GM23248 (cell line): ENCODE results near the gene RPN2. TPM values are rescaled to one million over a fixed set of nuclear protein-coding genes. Genes with fewer than 3 reads are reported as not detected.

Experiments used
- DNase-seq: peaks from one replicate; pipeline ENCODE4 v3.0.0-alpha.2; 2015
- H2AFZ ChIP-seq: fragments of 200-600 bp; sonication (generic); 2 replicates; pipeline ENCODE4 v1.6.1; 2016; ENCODE audit warnings: antibody characterized with exemption
- H3F3A ChIP-seq: fragments of 200-600 bp; sonication (generic); 2 replicates; pipeline ENCODE4 v1.6.1; 2016; ENCODE audit warnings: mild to moderate bottlenecking, antibody characterized with exemption, mixed run types; ENCODE audit not compliant: insufficient read depth
- H3K27ac ChIP-seq: fragments of 200-600 bp; sonication (generic); 2 replicates; pipeline ENCODE4 v1.5.1; 2016; ENCODE audit warnings: mild to moderate bottlenecking
- H3K27me3 ChIP-seq: fragments of 200-600 bp; sonication (generic); replicated peaks from 2 replicates; pipeline ENCODE4 v1.6.1; 2016; ENCODE audit warnings: mild to moderate bottlenecking; ENCODE audit not compliant: insufficient read depth
- H3K36me3 ChIP-seq: fragments of 200-600 bp; sonication (generic); 2 replicates; pipeline ENCODE4 v1.6.1; 2016; ENCODE audit warnings: low read depth, mild to moderate bottlenecking
- H3K4me1 ChIP-seq: fragments of 200-600 bp; sonication (generic); 2 replicates; pipeline ENCODE4 v1.6.1; 2016; ENCODE audit warnings: mild to moderate bottlenecking; ENCODE audit not compliant: insufficient read depth
- H3K4me2 ChIP-seq: fragments of 200-600 bp; sonication (generic); one replicate; pipeline ENCODE4 v1.6.1; 2016; ENCODE audit warnings: mild to moderate bottlenecking; ENCODE audit not compliant: unreplicated experiment
- H3K4me3 ChIP-seq: fragments of 200-600 bp; sonication (generic); 2 replicates; pipeline ENCODE4 v1.5.1; 2016; ENCODE audit warnings: mild to moderate bottlenecking
- H3K79me2 ChIP-seq: fragments of 200-600 bp; sonication (generic); 2 replicates; pipeline ENCODE4 v1.6.1; 2016; ENCODE audit warnings: mild to moderate bottlenecking; ENCODE audit not compliant: insufficient read depth
- H3K9ac ChIP-seq: fragments of 200-600 bp; sonication (generic); 2 replicates; pipeline ENCODE4 v1.6.1; 2016; ENCODE audit warnings: mild to moderate bottlenecking
- H3K9me2 ChIP-seq: fragments of 200-600 bp; sonication (generic); 2 replicates; pipeline ENCODE4 v1.6.1; 2016; ENCODE audit warnings: mixed run types, mild to moderate bottlenecking, moderate library complexity; ENCODE audit not compliant: insufficient read depth
- H3K9me3 ChIP-seq: fragments of 200-600 bp; sonication (generic); one replicate; pipeline ENCODE4 v1.6.1; 2017; ENCODE audit warnings: low read depth
- H4K20me1 ChIP-seq: fragments of 200-600 bp; sonication (generic); 2 replicates; pipeline ENCODE4 v1.6.0; 2016; ENCODE audit not compliant: insufficient read depth
- EZH2 ChIP-seq: fragments of 200-600 bp; sonication (generic); IDR thresholded peaks from 2 replicates; pipeline ENCODE4 v1.6.1; 2018; ENCODE audit warnings: antibody characterized with exemption, mild to moderate bottlenecking; ENCODE audit not compliant: insufficient read depth, poor library complexity, severe bottlenecking
- EZH2phosphoT487 ChIP-seq: fragments of 200-600 bp; sonication (generic); IDR thresholded peaks from 2 replicates; pipeline ENCODE4 v1.6.1; 2018; ENCODE audit warnings: antibody characterized with exemption, moderate library complexity, mild to moderate bottlenecking, low read depth; ENCODE audit not compliant: insufficient read depth
- WGBS, 2 experiments: methylation state at CpG; one replicate each; pipeline ENCODE4 v1.1.6; 2015 to 2017; ENCODE audit warnings: low lambda C conversion rate in 2 of 2, low coverage in 1 of 2; ENCODE audit errors: missing lambda C conversion rate in 2 of 2; 5-methylcytosine and 5-hydroxymethylcytosine counted together
- in situ Hi-C: fragments of 300-500 bp; cut with MboI; formaldehyde crosslinking; loops from 2 replicates; pipeline ENCODE4 v1.15.0; 2020
- polyA plus RNA-seq: library from polyadenylated mRNA; unstranded; fragments of >200 nt; fragmentation: Nextera tagmentation; extraction: Ambion mirVana; gene quantifications from 2 replicates; pipeline ENCODE4 v1.2.1, GENCODE V29; 2016
- total RNA-seq: library from RNA; depleted of rRNA; stranded (reverse); fragments of >200 nt; shearing (Covaris generic); gene quantifications from 2 replicates; pipeline ENCODE4 v1.2.3, GENCODE V29; 2014

The RPN2 gene
- total and polyA plus RNA-seq, 2 experiments from 2014 or later, result 368 to 379 TPM

DNA sequence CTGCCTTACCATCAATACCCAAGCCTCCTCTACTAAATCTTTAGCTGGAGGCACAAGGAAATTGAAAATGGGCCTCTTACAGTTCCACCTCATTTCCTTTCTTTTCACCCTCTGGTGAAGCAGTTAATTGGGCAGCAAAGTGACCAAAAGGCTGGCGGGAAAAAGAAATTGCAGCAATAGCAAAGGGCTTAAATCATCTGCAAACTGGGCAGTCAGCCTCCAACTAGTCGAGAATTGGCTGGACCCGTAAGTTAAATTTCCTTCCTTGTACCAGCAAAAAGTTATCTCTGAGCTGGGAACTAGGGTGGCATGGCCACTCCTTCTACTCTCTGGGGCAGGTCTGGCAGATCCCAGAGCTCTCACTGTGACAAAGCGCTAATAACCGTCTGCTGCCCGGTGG is 49.0 kb downstream of the RPN2 start:
- WGBS, 2 experiments, result 42% methylated on average over 6 of the region's 6 CpGs
- no peaks in the 10 kb centered on the region for H3K9me2 ChIP-seq
- no peak overlapping the region for H2AFZ ChIP-seq
- H3K4me1 ChIP-seq, result peaks cover 14% of the 10 kb centered on the region
- H3K9me3 ChIP-seq, result no peaks in the 10 kb centered on the region
- no peak overlapping the region for H3K9ac ChIP-seq
- H3K4me2 ChIP-seq, result no peak overlapping the region
- TF ChIP-seq EZH2 (no peak), EZH2phosphoT487 (no peak)
- no peaks in the 10 kb centered on the region for H3K27me3 ChIP-seq
- in situ Hi-C loops, result no loop called here
- no peak overlapping the region for H3K4me3 ChIP-seq
- H3K79me2 ChIP-seq, result no peaks in the 10 kb centered on the region
- peaks cover 15% of the 10 kb centered on the region for H3F3A ChIP-seq
- peaks cover 64% of the 10 kb centered on the region for H3K36me3 ChIP-seq
- peak; percentile 50 for DNase-seq
- H4K20me1 ChIP-seq, result no peaks in the 10 kb centered on the region
- no peak overlapping the region for H3K27ac ChIP-seq

DNA sequence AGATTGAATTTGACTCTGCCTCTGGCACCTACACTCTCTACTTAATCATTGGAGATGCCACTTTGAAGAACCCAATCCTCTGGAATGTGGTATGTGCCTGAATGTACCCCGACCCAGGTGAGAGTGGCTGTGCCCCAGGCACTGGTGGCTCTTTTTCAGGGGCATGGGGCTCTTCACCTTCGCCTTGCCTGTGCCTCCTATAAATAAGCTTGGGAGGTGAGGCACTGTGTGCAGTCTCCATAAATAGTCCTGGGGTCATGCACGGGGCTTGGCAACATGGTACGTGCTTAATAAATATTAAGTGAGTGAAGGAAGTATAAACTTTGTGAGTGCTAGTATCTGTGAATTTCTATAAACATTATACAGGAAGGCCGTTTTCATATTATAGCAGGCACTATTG is 49.5 kb downstream of the RPN2 start:
- 98 to 99% methylated on average over 5 of the region's 5 CpGs for WGBS, 2 experiments
- H2AFZ ChIP-seq, result no peak overlapping the region
- no peak overlapping the region for H3K4me3 ChIP-seq
- no peaks in the 10 kb centered on the region for H4K20me1 ChIP-seq
- DNase-seq, result no peak
- H3K36me3 ChIP-seq, result peaks cover 70% of the 10 kb centered on the region
- no peaks in the 10 kb centered on the region for H3K79me2 ChIP-seq
- H3K9me2 ChIP-seq, result no peaks in the 10 kb centered on the region
- H3K9ac ChIP-seq, result no peak overlapping the region
- in situ Hi-C loops, result no loop called here
- no peaks in the 10 kb centered on the region for H3K27me3 ChIP-seq
- TF ChIP-seq EZH2 (no peak), EZH2phosphoT487 (no peak)
- no peak overlapping the region for H3K27ac ChIP-seq
- H3K4me1 ChIP-seq, result peaks cover 9% of the 10 kb centered on the region
- H3K9me3 ChIP-seq, result no peaks in the 10 kb centered on the region
- H3F3A ChIP-seq, result peaks cover 9% of the 10 kb centered on the region
- H3K4me2 ChIP-seq, result no peak overlapping the region

GRCh38 chr20:37229357-37229756 is 50.2 kb downstream of the RPN2 start:
- WGBS, 2 experiments, result 97 to 98% methylated on average over 4 of the region's 4 CpGs
- TF ChIP-seq EZH2, result no peak
- TF ChIP-seq EZH2phosphoT487, result no peak
- H3K9me3 ChIP-seq, result no peaks in the 10 kb centered on the region
- no peak overlapping the region for H3K27ac ChIP-seq
- H3K9ac ChIP-seq, result no peak overlapping the region
- no peaks in the 10 kb centered on the region for H4K20me1 ChIP-seq
- in situ Hi-C loops, result no loop called here
- peaks cover 8% of the 10 kb centered on the region for H3K4me1 ChIP-seq
- DNase-seq, result no peak
- no peak overlapping the region for H3K4me2 ChIP-seq
- H3K79me2 ChIP-seq, result no peaks in the 10 kb centered on the region
- H3F3A ChIP-seq, result 0 out of 2 replicates have a peak, but pooled peaks cover 6% of the 10 kb centered on the region
- H3K9me2 ChIP-seq, result no peaks in the 10 kb centered on the region
- H3K36me3 ChIP-seq, result peaks cover 70% of the 10 kb centered on the region
- no peak overlapping the region for H2AFZ ChIP-seq
- no peaks in the 10 kb centered on the region for H3K27me3 ChIP-seq
- H3K4me3 ChIP-seq, result no peak overlapping the region

- Histone ChIP-seq H3K4me1 (peaks cover 8% of the 10 kb centered on the region), H3K27ac (no peak overlapping the region), H3K9me3 (no peaks in the 10 kb centered on the region), H3F3A (0 out of 2 replicates have a peak, but pooled peaks cover 6% of the 10 kb centered on the region), H3K4me2 (no peak overlapping the region), H3K9me2 (no peaks in the 10 kb centered on the region), H4K20me1 (no peaks in the 10 kb centered on the region), H2AFZ (no peak overlapping the region), H3K36me3 (peaks cover 65% of the 10 kb centered on the region), H3K27me3 (no peaks in the 10 kb centered on the region), H3K79me2 (no peaks in the 10 kb centered on the region), H3K9ac (no peak overlapping the region), H3K4me3 (no peak overlapping the region)
- no peak for DNase-seq
- in situ Hi-C loops, result no loop called here
- 97 to 98% methylated on average over 6 of the region's 6 CpGs for WGBS, 2 experiments
- TF ChIP-seq EZH2phosphoT487, result no peak
- no peak for TF ChIP-seq EZH2
Observed at GRCh38 chr20:37230200-37230599, 51.1 kb downstream of the RPN2 start.
